SK-N-SH treated with all-trans-retinoic acid at 6 μM for 48 hours (cell line): Measurements from ENCODE around the gene CAND1.

Source experiments
- ATAC-seq: fragments of 200-7000 bp; cut with Tn5 transposase; 3 replicates; pipeline ENCODE4 v1.9.1; 2020; ENCODE audit warnings: mild to moderate bottlenecking, moderate library complexity
- ARNTL ChIP-seq: fragments of 450-650 bp; formaldehyde crosslinking; IDR thresholded peaks from 2 replicates; pipeline ENCODE4 v1.5.0; 2020; ENCODE audit warnings: low read depth, mild to moderate bottlenecking, moderate library complexity, borderline replicate concordance
- BACH2 ChIP-seq: fragments of 250-450 bp; sonication (Bioruptor Pico); IDR thresholded peaks from 2 replicates; pipeline ENCODE4 v1.9.0; 2021; ENCODE audit warnings: mild to moderate bottlenecking, borderline replicate concordance
- CSDC2 ChIP-seq: fragments of 250-450 bp; sonication (Bioruptor Pico); IDR thresholded peaks from 2 replicates; pipeline ENCODE4 v1.5.0; 2020; ENCODE audit warnings: mild to moderate bottlenecking, moderate library complexity
- ESRRG ChIP-seq: fragments of 250-450 bp; sonication (Bioruptor Pico); IDR thresholded peaks from 2 replicates; pipeline ENCODE4 v1.6.1; 2021; ENCODE audit warnings: mild to moderate bottlenecking
- GLIS3 ChIP-seq: fragments of 250-450 bp; sonication (Bioruptor Pico); IDR thresholded peaks from 2 replicates; pipeline ENCODE4 v1.5.0; 2020; ENCODE audit warnings: mild to moderate bottlenecking, moderate library complexity
- ISL1 ChIP-seq: fragments of 250-450 bp; sonication (Bioruptor Pico); IDR thresholded peaks from 2 replicates; pipeline ENCODE4 v2.1.2; 2022; ENCODE audit warnings: mild to moderate bottlenecking, moderate library complexity
- OSR1 ChIP-seq: fragments of 250-450 bp; sonication (Bioruptor Pico); IDR thresholded peaks from 2 replicates; pipeline ENCODE4 v1.8.0; 2022; ENCODE audit warnings: moderate library complexity, mild to moderate bottlenecking, inconsistent platforms
- PPARA ChIP-seq: fragments of 250-450 bp; sonication (Bioruptor Pico); IDR thresholded peaks from 2 replicates; pipeline ENCODE4 v1.5.0; 2020; ENCODE audit warnings: mild to moderate bottlenecking, borderline replicate concordance
- RARB ChIP-seq: fragments of 250-450 bp; sonication (Bioruptor Pico); IDR thresholded peaks from 2 replicates; pipeline ENCODE4 v1.8.0; 2021; ENCODE audit warnings: mild to moderate bottlenecking, moderate library complexity
- SNAI2 ChIP-seq: fragments of 250-450 bp; sonication (Bioruptor Pico); IDR thresholded peaks from 2 replicates; pipeline ENCODE4 v1.5.0; 2020; ENCODE audit warnings: mild to moderate bottlenecking, moderate library complexity
- TCF4 ChIP-seq: fragments of 250-450 bp; sonication (Bioruptor Pico); IDR thresholded peaks from 2 replicates; pipeline ENCODE4 v1.8.0; 2021; ENCODE audit warnings: mild to moderate bottlenecking, moderate library complexity, borderline replicate concordance
- TSHZ2 ChIP-seq: fragments of 250-450 bp; sonication (Bioruptor Pico); IDR thresholded peaks from 2 replicates; pipeline ENCODE4 v1.5.0; 2020; ENCODE audit warnings: mild to moderate bottlenecking, moderate library complexity
- ZC3H10 ChIP-seq: fragments of 250-450 bp; sonication (Bioruptor Pico); IDR thresholded peaks from 2 replicates; pipeline ENCODE4 v1.5.1; 2021; ENCODE audit warnings: mild to moderate bottlenecking, moderate library complexity
- ZFP3 ChIP-seq: fragments of 250-450 bp; sonication (Bioruptor Pico); IDR thresholded peaks from 2 replicates; pipeline ENCODE4 v1.5.0; 2020; ENCODE audit warnings: mild to moderate bottlenecking, moderate library complexity
- ZFP30 ChIP-seq: fragments of 450-650 bp; formaldehyde crosslinking; IDR thresholded peaks from 2 replicates; pipeline ENCODE4 v1.5.0; 2022; ENCODE audit warnings: mild to moderate bottlenecking, moderate library complexity
- ZNF70 ChIP-seq: fragments of 450-650 bp; formaldehyde crosslinking; IDR thresholded peaks from 2 replicates; pipeline ENCODE4 v1.5.0; 2020; ENCODE audit warnings: mild to moderate bottlenecking, moderate library complexity
- ZNF8 ChIP-seq: fragments of 450-650 bp; formaldehyde crosslinking; IDR thresholded peaks from 2 replicates; pipeline ENCODE4 v1.5.0; 2020; ENCODE audit warnings: mild to moderate bottlenecking, moderate library complexity
- TF ChIP-seq, protein P1 (sequence below): fragments of 250-450 bp; sonication (Bioruptor Pico); IDR thresholded peaks from 2 replicates; pipeline ENCODE4 v1.8.0; 2020; ENCODE audit warnings: mild to moderate bottlenecking, moderate library complexity, borderline replicate concordance
- TF ChIP-seq, protein P2 (sequence below): fragments of 250-450 bp; sonication (Bioruptor Pico); IDR thresholded peaks from 2 replicates; pipeline ENCODE4 v1.5.1; 2020; ENCODE audit warnings: low read depth, mild to moderate bottlenecking, moderate library complexity
- TF ChIP-seq, protein P3 (sequence below): fragments of 250-450 bp; sonication (Bioruptor Pico); IDR thresholded peaks from 2 replicates; pipeline ENCODE4 v1.5.1; 2021; ENCODE audit warnings: mild to moderate bottlenecking, moderate library complexity
- TF ChIP-seq, protein P4 (sequence below): fragments of 250-450 bp; sonication (Bioruptor Pico); IDR thresholded peaks from 2 replicates; pipeline ENCODE4 v1.8.0; 2021; ENCODE audit warnings: low read depth, mild to moderate bottlenecking, moderate library complexity, borderline replicate concordance

The CAND1 gene

GRCh38 chr12:67362526-67362925 lies 93.4 kb downstream of the CAND1 start (continued):
- no peak for TF ChIP-seq TSHZ2 (CRISPR knock-in tag)
- TF ChIP-seq TCF4, result no peak
- no peak for TF ChIP-seq ISL1 (CRISPR knock-in tag)
- TF ChIP-seq SNAI2 (CRISPR knock-in tag), result no peak
- no peak for TF ChIP-seq CSDC2 (CRISPR knock-in tag)
- TF ChIP-seq OSR1, result no peak
- no peak for TF ChIP-seq RARB (CRISPR knock-in tag)
- TF ChIP-seq ZNF70 (CRISPR knock-in tag), result no peak
- TF ChIP-seq ZC3H10 (CRISPR knock-in tag), result no peak
- TF ChIP-seq GLIS3 (CRISPR knock-in tag), result no peak

DNA sequence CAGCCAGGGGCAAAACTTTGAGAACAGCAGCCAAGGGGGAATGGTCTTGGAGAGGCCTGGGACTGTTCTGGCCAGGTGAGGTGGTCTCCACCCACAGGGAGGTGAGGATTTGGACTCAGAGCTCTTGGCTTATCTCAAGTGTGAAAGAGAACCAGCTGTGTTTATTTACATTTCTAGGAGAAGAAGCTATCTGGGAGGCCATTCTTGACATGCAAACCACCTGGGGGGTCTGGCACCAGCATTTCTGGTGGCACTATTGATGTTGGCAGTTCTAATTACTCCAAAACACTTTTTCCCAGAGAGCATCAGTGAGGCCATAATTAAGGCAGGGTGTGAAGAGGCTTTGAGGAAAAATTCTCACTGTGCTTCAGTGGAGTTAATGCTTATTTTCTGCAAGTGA lies 95.1 kb downstream of the CAND1 start:
- no peak for TF ChIP-seq ESRRG (CRISPR knock-in tag)
- no peak for TF ChIP-seq SNAI2 (CRISPR knock-in tag)
- TF ChIP-seq, protein P1, sequence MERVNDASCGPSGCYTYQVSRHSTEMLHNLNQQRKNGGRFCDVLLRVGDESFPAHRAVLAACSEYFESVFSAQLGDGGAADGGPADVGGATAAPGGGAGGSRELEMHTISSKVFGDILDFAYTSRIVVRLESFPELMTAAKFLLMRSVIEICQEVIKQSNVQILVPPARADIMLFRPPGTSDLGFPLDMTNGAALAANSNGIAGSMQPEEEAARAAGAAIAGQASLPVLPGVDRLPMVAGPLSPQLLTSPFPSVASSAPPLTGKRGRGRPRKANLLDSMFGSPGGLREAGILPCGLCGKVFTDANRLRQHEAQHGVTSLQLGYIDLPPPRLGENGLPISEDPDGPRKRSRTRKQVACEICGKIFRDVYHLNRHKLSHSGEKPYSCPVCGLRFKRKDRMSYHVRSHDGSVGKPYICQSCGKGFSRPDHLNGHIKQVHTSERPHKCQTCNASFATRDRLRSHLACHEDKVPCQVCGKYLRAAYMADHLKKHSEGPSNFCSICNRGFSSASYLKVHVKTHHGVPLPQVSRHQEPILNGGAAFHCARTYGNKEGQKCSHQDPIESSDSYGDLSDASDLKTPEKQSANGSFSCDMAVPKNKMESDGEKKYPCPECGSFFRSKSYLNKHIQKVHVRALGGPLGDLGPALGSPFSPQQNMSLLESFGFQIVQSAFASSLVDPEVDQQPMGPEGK (CRISPR knock-in tag), result no peak
- no peak for TF ChIP-seq BACH2 (CRISPR knock-in tag)
- no peak for TF ChIP-seq ZNF8 (CRISPR knock-in tag)
- no peak for TF ChIP-seq ZFP3
- TF ChIP-seq, protein P2, sequence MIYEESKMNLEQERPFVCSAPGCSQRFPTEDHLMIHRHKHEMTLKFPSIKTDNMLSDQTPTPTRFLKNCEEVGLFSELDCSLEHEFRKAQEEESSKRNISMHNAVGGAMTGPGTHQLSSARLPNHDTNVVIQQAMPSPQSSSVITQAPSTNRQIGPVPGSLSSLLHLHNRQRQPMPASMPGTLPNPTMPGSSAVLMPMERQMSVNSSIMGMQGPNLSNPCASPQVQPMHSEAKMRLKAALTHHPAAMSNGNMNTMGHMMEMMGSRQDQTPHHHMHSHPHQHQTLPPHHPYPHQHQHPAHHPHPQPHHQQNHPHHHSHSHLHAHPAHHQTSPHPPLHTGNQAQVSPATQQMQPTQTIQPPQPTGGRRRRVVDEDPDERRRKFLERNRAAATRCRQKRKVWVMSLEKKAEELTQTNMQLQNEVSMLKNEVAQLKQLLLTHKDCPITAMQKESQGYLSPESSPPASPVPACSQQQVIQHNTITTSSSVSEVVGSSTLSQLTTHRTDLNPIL, result no peak
- no peak for TF ChIP-seq ISL1 (CRISPR knock-in tag)
- TF ChIP-seq ZFP30 (CRISPR knock-in tag), result no peak
- TF ChIP-seq OSR1, result no peak
- no peak for TF ChIP-seq GLIS3 (CRISPR knock-in tag)
- ATAC-seq, result no peak

- no peak for ATAC-seq
- TF ChIP-seq, protein P2, result no peak
- TF ChIP-seq SNAI2 (CRISPR knock-in tag) (no peak), PPARA (CRISPR knock-in tag) (no peak), ZNF70 (CRISPR knock-in tag) (no peak), ARNTL (CRISPR knock-in tag) (no peak), ESRRG (CRISPR knock-in tag) (no peak), ZC3H10 (CRISPR knock-in tag) (no peak)
- TF ChIP-seq, protein P3, sequence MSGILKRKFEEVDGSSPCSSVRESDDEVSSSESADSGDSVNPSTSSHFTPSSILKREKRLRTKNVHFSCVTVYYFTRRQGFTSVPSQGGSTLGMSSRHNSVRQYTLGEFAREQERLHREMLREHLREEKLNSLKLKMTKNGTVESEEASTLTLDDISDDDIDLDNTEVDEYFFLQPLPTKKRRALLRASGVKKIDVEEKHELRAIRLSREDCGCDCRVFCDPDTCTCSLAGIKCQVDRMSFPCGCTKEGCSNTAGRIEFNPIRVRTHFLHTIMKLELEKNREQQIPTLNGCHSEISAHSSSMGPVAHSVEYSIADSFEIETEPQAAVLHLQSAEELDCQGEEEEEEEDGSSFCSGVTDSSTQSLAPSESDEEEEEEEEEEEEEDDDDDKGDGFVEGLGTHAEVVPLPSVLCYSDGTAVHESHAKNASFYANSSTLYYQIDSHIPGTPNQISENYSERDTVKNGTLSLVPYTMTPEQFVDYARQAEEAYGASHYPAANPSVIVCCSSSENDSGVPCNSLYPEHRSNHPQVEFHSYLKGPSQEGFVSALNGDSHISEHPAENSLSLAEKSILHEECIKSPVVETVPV (CRISPR knock-in tag), result no peak
- TF ChIP-seq, protein P4, sequence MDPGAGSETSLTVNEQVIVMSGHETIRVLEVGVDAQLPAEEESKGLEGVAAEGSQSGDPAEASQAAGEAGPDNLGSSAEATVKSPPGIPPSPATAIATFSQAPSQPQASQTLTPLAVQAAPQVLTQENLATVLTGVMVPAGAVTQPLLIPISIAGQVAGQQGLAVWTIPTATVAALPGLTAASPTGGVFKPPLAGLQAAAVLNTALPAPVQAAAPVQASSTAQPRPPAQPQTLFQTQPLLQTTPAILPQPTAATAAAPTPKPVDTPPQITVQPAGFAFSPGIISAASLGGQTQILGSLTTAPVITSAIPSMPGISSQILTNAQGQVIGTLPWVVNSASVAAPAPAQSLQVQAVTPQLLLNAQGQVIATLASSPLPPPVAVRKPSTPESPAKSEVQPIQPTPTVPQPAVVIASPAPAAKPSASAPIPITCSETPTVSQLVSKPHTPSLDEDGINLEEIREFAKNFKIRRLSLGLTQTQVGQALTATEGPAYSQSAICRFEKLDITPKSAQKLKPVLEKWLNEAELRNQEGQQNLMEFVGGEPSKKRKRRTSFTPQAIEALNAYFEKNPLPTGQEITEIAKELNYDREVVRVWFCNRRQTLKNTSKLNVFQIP (CRISPR knock-in tag), result no peak
Measured at GRCh38 chr12:67365131-67365530, 96.0 kb downstream of the CAND1 start.
